Measurements from ENCODE around the gene DGKI.

GRCh38 chr7:137731436-137731835 lies 115.3 kb downstream of the DGKI start:
- TF ChIP-seq ATF2 (tag by site-specific recombination; IDR thresholded peaks at IDR 0.05; ENCODE audit: low read depth) = no peak
- no peak for TF ChIP-seq ZFP37 (tag by site-specific recombination; IDR thresholded peaks at IDR 0.05)
- no peak for TF ChIP-seq CTCF (tag by site-specific recombination; IDR thresholded peaks at IDR 0.05)
- TF ChIP-seq GLI4 (tag by site-specific recombination; IDR thresholded peaks at IDR 0.05) = no peak
- no peak for TF ChIP-seq SCRT2 (tag by site-specific recombination; IDR thresholded peaks at IDR 0.05)
- TF ChIP-seq BCL11A (tag by site-specific recombination; IDR thresholded peaks at IDR 0.05; ENCODE audit: low read depth) = no peak
- no peak for TF ChIP-seq ZBTB11 (tag by site-specific recombination; conservative IDR thresholded peaks at IDR 0.05; ENCODE audit: low read depth)
- no peak for TF ChIP-seq RBAK (tag by site-specific recombination; IDR thresholded peaks at IDR 0.05)
- no peak for TF ChIP-seq SETDB1 (IDR thresholded peaks at IDR 0.05; ENCODE audit: insufficient read length, low read length)
- TF ChIP-seq ZNF843 (tag by site-specific recombination; IDR thresholded peaks at IDR 0.05) = no peak
- TF ChIP-seq ZNF24 (tag by site-specific recombination; IDR thresholded peaks at IDR 0.05) = no peak
- no peak for TF ChIP-seq ZNF223 (tag by site-specific recombination; IDR thresholded peaks at IDR 0.05)
- TF ChIP-seq ZNF274 (IDR thresholded peaks at IDR 0.05; ENCODE audit: low read length) = no peak
- no peak for TF ChIP-seq ZNF274 (tag by site-specific recombination; IDR thresholded peaks at IDR 0.05; ENCODE audit: borderline replicate concordance)
